Suprapubic skin (tissue), 3 donors: ENCODE data around the gene APPL2.
"Not testable (repeated sequence)": the region's sequence is repeated elsewhere in the genome, so short reads cannot be mapped to it uniquely, and the experiment has no call there.

Experiments
- POLR2AphosphoS5 ChIP-seq, 3 donors: sonication (generic); formaldehyde crosslinking; IDR thresholded peaks; one replicate each; pipeline ENCODE4 v1.6.1; 2017; ENCODE audit warnings: antibody characterized with exemption in 3 of 3
- TF ChIP-seq, protein P1 (sequence below), 2 donors: fragments of 200-600 bp in 1 of 2; fragments of 450-650 bp in 1 of 2; sonication (generic) in 1 of 2; IDR thresholded peaks; one replicate each; pipeline ENCODE4 v1.5.1; 2016 to 2019; ENCODE audit warnings: antibody characterized with exemption in 2 of 2, mild to moderate bottlenecking in 1 of 2, moderate library complexity in 1 of 2

DNA sequence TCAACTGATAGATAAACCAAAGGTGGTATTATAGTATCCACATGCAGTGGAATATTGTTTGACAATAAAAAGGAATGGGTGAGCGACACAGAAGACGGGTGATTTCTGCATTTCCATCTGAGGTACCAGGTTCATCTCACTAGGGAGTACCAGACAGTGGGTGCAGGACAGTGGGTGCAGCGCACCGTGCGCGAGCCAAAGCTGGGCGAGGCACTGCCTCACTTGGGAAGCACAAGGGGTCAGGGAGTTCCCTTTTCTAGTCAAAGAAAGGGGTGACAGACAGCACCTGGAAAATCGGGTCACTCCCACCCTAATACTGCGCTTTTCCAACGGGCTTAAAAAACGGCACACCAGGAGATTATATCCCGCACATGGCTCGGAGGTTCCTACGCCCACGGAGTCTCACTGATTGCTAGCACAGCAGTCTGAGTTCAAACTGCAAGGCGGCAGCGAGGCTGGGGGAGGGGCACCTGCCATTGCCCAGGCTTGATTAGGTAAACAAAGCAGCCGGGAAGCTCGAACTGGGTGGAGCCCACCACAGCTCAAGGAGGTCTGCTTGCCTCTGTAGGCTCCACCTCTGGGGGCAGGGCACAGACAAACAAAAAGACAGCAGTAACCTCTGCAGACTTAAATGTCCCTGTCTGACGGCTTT is 9.9 kb upstream of the APPL2 start:
- TF ChIP-seq, protein P1, sequence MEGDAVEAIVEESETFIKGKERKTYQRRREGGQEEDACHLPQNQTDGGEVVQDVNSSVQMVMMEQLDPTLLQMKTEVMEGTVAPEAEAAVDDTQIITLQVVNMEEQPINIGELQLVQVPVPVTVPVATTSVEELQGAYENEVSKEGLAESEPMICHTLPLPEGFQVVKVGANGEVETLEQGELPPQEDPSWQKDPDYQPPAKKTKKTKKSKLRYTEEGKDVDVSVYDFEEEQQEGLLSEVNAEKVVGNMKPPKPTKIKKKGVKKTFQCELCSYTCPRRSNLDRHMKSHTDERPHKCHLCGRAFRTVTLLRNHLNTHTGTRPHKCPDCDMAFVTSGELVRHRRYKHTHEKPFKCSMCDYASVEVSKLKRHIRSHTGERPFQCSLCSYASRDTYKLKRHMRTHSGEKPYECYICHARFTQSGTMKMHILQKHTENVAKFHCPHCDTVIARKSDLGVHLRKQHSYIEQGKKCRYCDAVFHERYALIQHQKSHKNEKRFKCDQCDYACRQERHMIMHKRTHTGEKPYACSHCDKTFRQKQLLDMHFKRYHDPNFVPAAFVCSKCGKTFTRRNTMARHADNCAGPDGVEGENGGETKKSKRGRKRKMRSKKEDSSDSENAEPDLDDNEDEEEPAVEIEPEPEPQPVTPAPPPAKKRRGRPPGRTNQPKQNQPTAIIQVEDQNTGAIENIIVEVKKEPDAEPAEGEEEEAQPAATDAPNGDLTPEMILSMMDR (IDR thresholded peaks at IDR 0.05): not testable (repeated sequence)
- not testable (repeated sequence) for TF ChIP-seq POLR2AphosphoS5 (IDR thresholded peaks at IDR 0.05)
